A204.1 (cell line): ENCODE data around the gene PCNX3.

Source experiments
- FAIRE-seq: peaks from 2 replicates; lab custom pipeline; 2012; peaks lifted over from hg19 to GRCh38; lab: Jason Lieb, UNC

The PCNX3 gene

DNA sequence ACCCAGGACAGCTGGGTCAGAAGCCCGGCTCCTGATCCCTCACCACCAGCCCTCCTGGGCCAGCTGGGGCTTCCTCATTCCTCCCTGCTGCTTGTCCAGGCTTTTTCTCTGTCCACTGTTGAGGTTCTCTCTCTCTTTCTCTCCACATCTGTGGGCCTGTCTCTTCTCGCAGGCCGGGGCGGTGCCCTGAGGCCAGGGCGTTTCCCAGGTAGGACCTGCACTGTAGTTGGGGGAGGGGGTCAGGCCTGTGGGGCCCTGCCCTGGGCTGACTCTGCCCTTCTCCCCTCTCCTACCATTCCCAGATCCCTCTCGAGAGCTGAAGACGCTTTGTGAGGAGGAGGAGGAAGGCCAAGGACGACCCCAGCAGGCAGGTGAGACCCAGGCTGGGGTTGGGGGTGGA, 34.8 kb upstream of the PCNX3 start:
- FAIRE-seq: no peak

DNA sequence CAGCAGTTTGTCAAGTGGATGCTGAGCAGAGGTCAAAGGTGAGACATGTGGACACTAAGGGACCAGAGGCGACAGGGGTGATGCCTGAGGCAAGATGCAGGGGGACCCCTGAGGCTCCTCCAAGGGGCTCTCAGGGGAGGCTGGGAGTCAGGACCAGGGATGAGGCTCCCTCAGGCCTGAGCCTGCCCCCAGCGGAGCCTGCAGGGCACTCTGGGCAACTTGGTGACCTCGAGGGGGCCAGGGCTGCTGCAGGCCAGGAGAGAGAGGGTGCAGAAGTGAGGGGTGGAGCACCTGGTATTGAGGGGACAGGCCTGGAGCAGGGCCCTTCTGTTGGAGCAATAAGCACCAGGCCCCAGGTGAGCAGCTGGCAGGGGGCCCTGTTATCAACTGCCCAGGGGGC, 33.6 kb upstream of the PCNX3 start:
- no peak for FAIRE-seq

DNA sequence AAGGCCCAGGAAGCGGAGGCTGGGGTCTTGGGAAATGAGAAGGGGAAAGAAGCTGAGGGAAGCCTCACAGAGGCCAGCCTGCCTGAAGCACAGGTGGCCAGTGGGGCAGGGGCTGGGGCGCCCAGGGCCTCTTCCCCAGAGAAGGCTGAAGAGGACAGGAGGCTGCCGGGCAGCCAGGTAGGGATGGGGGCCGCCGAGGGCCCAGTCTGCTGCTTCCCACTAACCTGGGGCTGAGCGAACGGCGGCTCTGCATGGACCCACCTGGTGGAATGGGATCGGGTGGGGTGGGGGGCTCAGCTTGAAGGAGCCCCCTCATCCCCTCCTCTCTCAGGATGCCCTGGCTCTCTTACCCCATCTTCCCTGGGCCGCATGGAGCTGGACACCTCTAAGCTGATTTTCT, 32.0 kb upstream of the PCNX3 start:
- no peak for FAIRE-seq

DNA sequence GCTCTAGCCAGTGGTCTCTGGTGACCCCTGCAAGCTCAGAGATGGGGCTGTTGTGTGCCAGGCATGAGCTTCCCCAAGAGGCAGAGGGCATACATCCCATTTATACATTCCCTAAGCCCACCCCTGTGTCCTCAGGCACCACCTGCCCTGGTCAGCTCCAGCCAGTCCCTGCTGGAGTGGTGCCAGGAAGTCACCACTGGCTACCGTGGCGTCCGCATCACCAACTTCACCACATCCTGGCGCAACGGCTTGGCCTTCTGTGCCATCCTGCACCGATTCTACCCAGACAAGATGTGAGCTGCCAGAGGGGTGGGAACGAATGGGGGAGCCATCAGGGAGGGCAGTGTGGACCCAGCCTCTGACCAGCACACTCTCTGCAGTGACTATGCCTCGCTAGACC, 31.5 kb upstream of the PCNX3 start:
- no peak for FAIRE-seq

DNA sequence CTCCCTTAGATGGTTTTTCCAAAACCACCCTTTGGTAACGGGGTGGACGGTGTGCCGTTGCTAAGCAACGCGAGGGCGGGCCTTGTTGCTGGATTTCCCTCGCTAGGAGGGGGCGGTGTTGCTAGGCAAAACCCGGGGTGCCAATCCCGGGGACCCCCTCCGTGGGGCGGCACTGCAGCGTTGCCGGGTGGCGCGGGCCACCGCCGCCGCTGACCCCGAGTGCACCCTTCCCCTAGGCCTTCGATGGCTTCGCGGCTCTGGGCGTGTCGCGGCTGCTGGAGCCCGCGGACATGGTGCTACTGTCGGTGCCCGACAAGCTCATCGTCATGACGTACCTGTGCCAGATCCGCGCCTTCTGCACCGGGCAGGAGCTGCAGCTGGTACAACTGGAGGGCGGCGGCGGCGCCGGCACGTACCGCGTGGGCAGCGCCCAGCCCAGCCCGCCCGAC, 30.8 kb upstream of the PCNX3 start:
- no peak for FAIRE-seq

DNA sequence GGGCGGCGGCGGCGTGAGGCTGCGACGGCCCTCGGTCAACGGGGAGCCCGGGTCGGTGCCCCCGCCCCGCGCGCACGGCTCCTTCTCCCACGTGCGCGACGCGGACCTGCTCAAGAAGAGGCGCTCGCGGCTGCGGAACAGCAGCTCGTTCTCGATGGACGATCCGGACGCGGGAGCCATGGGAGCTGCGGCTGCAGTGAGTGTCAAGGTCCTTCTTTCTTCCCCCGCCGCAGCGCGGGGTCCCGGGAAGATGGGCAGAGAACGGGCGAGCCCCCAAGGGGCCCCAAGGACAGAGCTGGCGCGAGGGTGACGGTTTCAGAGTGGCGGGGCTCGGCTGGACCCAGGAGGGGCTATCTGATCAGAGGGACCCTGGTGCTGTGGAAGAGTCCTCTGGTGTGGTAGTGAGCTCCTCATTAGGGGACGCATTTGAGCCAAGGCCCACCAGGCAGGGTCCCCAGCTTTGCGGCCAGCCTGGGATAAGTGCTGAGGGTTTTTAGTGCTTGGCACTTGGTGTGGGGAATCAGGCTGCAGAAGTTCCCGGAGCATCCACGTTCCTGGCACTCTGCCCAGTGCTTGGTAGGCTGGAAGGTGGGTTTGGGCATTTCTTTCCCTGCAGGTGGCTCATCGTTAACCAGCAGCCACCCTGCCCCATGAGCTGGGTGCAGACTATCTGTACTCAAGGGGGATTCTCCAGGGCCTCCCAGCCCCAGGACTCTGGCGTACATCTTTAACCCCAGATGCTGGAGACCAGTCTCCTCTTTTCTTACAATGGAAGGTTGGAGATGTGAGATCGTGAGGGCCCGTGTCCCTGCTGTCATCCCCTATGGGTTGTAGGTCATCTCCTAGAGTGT, 30.0 kb upstream of the PCNX3 start:
- no peak for FAIRE-seq

DNA sequence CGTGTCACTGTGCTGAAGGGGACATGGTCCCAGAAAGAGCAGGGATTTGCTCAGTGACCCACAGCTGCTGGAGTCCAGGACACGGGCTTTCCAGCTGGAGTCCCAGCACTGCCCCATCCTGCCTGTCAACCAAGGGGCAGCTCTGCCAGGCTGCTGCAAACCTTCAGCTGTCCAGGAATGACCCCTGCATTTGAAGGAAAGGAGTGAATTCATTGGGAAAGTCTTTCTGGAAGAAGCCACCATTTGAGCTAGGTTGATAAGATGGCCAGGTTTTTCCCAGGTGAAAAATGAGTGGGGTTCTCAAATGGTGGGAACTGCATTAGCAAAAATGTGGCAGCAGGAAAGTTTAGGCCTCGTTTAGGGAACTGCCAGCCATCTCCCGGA, 29.3 kb upstream of the PCNX3 start:
- no peak for FAIRE-seq

DNA sequence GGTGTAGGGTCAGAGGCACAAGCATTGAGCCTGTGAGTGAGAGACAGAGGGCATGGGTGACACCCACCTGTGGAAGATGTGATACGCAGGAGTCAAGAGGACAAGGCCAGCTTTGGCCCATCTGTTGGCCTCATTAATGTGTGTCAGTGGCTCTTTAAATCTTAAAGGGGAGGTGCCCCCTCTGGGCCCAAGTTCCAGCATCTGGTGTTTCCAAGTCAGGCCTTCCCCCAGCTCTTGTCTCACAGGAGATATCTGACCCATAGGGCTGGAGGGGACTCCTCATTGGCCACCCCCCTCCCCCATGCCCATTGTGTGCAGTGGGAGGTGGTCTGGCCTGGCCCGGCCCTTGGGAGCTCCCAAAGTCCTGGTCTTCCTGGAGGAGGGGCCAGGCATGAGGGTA, 28.9 kb upstream of the PCNX3 start:
- FAIRE-seq: no peak

DNA sequence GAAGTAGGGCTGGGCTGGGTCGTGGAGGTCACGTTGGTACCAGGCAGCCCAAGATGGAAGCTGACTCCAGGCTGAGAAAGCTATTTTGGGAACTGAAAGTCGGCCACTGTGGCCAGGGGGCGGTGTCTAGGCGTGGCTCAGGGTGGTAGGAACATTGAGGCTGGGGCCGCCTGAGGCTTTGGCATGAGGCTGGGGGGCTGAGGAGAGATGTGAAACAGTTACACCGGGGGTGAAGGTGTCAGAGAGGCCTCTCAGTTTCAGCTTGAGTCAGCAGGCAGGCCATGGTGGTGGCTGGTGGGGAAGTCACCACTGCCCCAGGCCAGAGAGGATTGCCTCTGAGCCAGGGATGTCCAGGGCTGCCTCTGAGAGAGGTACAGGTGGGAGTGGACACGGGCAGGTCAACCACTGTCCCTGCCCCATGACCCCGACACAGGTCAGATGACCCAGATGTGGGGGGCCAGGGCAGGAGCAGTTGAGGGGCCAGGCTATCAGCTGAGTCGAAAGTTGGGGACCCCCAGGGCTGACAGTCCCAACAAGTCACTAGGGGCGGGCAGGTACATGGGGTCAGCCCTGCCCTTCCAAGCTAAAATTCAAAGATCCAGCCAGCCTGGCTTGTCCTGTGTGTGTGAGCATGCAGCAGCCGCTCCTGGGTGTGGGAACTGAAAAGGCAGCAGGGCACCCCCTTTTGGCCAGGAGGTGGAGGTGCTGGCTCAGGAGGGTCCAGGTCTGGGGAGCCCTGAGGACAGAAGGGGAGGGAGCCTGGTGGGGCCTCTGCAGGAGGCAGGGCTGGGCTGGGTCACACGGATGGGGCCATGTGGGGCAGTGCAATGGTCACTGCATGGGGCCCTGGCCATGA, 27.1 kb upstream of the PCNX3 start:
- no peak for FAIRE-seq

DNA sequence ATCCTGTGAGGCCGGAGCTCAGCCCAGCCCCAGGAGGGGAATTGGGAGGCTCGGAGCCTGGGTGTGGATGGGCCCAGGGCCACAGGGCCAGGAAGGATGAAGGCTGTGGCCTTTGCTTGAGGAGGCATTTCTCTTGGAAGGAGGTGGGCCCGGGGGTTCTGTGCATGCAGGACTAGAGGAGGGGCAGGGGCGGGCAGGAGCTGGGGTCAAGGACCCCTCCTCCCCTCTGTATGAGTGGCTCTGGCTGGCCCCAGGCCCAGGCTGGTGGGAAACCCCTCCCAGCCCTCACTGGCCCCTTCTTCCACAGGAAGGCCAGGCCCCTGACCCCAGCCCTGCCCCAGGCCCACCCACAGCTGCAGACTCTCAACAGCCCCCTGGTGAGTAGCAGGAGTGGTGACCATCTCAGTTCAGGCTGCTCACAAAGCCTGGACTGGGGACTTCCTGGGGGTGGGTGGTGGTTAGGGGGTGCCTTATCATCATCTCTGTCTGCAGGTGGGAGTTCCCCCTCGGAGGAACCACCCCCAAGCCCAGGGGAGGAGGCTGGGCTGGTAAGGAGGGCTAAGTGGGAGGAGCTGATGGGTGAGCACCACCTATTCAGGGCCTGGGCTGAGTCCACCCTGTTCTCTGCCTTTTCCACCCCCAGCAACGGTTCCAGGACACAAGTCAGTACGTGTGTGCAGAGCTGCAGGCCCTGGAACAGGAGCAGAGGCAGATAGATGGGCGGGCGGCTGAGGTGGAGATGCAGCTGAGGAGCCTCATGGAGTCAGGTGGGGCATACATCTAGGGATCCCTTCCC, 25.9 kb upstream of the PCNX3 start:
- no peak for FAIRE-seq

DNA sequence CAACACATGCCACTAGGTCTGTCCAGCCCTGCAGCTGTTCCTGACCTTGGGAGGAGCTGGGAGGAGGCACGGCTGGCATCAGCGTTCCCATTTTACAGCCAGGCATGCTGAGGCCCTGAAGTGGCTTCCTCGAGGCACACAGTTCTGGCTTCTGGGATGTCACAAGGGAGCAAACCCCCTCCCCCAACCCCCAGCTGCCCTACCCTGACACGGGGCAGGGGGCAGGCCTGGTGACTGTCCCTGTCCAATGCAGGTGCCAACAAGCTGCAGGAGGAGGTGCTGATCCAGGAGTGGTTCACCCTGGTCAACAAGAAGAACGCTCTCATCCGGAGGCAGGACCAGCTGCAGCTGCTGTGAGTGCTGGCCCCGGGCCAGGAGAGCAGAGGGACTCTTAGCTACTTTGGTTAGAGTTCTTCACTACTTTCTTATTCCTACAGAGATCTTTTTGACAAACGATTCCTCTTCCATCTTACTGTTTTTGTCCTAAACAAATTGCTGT, 25.3 kb upstream of the PCNX3 start:
- no peak for FAIRE-seq

DNA sequence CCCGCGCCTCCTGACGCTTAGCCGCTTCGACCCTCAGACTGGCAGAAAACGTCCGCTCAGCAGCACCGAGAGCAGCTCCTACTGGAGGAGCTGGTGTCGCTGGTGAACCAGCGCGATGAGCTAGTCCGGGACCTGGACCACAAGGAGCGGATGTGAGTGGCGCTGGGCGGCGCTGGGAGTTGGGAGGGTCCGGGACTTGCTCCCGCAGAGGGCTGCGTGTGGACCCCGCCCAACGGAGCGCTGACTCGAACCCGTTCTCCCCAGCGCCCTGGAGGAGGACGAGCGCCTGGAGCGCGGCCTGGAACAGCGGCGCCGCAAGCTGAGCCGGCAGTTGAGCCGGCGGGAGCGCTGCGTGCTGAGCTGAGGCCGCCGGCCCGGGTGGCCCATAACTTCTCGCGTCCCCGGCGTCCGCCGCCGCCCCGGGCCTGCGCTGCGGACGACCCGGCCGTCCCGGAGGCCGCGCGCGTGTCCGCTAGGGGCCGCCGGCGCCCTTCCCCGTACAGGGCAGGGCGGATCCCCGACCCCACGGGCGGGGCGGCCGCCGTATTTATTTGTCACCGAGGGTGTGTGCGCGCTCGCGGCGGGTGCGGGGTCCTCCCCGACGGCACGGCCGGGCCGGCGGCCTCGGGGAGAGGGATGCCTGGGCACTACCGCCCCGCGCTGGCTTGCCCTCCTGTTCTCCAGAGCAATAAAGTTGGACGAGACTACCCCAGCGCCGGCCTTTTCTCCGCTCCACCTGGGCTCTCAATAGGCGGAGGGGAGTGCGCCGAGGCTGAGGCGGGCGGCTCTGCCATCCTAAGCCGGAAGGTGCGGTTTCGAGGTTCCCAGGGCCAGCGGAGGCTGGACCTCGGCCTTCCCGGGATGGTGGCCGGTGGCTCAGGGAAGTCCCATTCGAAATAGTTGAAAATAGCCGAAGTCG, 23.4 kb upstream of the PCNX3 start:
- FAIRE-seq: no peak

DNA sequence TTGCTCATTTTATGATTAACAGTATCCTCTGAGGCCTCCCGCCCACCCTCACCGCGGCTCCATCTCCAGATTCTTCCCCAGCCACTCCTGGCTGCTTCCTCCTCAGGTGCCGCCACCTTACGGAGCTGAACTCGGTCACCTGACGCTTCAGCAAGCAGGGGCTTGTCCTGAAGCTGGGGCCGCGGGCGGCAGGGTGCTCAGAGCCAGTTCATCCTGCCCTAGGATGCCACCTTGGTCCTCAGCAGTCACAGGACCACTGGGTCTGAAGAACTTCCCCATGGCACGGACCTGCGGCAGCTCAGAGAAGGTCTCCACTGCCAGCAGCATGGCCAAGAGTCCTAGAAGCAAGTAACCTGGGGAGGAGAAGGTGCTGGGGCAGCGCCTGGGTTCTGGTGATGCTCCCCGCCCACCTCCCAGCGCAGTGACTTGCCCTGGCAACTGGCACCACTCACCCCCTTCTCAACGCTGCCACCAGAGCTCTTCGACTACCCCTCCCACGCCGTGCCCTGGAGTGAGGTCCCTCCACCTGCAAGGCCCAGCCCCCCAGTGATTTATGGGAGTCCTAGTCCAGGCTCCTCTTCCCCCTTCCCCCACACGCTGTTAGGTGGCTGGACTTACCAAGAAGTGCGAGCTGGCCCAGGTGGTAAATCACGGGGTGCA, 22.6 kb upstream of the PCNX3 start:
- no peak for FAIRE-seq

DNA sequence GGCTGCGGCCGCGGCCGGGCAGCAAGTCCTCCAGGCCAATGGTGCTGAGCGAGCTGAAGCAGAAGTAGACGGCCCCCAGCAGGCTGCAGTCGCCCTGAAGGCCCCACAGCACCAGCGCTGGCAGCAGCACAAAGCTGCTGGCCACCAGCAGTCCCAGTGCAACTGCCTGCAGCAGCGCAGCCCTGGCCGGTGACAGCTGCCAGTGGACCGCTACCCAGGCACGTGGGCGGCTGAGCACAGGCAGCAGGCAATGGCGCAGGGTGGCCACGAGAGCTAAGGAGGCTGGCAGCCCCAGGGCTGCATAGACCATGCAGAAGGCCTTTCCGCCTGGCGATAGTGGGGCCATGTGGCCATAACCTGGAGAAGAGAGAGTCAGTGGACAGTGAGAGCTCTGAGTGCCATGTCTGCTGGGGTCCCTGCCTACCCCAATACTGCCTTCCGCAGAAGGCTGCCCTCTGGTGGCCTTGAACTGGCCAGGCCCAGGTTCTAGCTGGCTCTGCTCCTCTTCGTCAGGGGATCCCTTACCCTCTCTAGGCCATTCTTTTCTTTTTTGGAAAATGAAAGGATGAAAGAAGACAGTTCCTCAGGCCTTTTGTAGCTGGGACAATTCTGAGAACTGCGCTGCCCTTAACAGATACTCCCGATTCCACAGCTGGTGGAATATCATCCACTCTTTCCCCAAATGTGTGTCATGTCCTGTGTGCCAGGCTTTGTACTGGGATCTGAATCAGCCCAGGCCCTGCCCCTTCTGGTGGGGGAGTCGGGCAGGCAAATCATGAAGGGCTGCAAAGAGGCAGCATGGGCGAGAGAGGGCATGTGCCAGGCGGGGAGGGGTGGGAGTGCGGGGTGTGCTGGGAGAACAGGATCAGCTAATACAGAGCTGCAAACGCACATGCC, 21.8 kb upstream of the PCNX3 start:
- no peak for FAIRE-seq

DNA sequence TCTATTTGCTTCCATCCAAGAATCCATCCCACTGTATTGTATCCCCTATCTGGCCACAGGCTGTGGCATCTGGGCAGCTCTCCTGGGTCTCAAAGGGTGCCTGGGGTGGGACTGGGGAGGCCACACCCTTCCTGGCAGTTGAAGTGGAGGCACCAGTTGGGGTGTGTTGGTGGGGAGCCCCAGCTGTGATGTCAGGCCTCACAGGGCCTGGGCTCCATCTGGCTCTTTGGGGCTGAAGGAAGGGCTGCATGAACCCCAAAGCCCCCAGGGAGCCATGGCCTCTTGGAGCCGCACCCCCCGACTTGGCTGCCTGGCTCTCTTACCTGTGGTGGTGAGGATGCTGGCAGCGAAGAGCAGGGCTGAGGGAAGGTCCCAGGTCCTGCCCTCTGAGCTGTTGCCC, 20.4 kb upstream of the PCNX3 start:
- FAIRE-seq: no peak

DNA sequence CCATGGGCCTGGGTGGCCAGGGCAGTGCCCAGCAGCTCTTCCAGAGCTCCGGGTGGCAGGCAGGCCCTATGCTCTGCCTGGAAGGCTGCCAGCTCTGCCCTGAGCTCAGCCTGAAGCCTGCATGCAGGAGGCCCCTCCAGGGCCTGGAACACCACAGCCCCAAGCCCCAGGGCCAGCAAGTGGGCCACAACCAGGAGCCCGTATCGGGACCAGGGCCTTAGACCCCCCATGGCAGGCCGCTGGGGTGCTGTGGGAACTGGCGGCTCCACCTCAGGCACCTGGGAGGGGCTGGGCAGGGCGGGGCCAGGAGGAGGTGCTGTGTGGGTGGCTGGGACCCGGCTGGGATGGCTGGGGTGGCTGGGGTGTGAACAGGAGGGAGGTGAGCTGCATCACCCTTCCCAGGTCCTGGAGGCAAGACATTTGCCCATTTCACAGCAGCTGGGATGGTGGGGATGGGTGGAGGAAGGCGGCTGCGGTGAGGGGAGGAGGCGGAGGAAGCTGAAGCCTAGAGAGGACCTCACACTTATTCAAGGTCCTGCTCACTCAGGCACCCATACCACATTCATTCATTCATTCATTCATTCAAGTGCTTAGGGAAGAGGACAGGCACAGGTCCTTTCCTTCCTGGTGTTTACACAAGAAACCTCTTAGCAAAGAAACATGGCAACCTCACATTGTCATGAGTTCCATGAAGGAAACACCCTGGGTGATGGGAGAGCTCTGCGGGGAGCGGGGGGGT, 19.9 kb upstream of the PCNX3 start, which contains the start of gene KCNK7:
TSS of gene KCNK7 (minus strand) at position 258 of the 739 bp plus-strand sequence. CDS start at position 230, 28 bp downstream.
- no peak for FAIRE-seq

DNA sequence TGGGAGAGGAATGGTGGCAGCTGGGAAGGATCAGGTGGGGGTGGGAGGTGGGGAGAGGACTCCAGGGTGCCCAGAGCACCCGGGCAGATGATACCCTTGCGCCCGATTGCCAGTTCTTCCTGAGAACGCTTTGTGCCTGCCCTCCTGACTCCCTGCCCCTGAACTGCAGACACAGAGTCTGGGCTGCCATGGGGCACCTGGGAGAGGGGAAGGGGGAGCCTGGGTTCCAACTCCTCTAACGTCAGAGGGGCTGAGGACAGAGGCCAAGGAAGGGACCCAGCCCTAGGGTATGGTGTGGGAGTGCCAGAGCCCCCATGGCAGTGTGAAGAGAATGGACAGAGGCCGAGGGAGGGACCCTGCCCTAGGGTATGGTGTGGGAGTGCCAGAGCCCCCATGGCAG, 19.1 kb upstream of the PCNX3 start:
- no peak for FAIRE-seq

DNA sequence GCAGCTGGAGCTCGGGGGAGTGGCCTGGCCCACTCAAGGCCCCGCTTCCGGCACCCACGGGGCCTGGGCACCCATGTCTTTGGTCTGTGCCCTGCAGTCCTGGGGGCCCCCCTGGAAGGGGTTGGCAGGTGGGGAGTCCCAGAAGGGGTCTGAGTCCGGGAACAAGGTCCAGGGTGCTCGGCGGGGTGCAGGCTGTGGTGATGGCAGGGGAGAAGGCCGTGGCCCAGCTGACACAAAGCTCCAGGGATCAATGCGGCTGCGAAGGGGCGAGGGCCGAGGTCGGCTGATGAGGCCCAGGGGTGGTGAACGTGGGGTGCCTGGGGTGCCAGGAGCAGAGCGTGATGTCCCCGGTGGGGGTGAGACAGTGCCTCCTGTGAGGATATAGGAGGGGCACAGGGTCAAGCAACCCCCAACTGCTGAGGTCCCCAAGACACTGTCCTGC, 17.3 kb upstream of the PCNX3 start:
- FAIRE-seq: no peak
